ENCODE results near the gene MKKS.

The MKKS gene

DNA sequence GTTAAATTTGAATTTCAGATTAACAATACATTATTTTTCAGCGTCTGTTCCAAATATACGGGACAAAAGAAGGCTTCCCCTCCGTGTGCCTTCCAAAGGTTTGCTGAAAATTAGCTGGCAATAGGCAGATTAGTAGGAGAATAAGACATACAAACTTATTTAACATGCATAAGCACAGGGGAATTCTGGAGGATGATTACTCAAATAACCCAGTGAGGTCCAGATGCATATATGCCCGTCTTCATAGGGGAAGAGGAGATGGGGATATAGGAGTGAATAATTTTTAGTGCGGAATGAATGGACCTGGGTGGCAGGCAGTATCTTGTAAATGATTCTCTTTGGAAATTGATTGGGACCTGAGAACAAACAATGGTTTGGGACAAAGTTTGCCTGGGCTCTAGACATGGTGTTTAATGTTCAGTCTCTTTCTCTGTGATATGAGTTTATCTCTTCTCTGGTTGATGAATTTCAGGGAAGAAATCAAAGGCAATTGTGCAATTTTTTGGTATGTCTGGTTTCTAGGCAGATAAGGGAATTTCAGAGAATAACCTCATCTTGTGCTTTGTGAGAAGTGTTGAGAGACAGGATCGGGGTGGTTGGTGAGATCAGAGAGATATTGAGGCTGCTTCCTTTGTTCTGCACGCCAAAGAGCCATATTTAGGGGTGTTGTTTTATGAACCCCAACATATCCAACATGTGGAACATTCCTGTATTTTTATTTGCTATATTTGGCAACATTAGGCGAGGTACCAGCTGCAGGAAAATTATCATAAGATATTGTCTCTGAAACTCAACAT lies 63.7 kb downstream of the MKKS start:
- DNase-seq (ENCODE audit: low spot score) = no peak
- FAIRE-seq = no peak

DNA sequence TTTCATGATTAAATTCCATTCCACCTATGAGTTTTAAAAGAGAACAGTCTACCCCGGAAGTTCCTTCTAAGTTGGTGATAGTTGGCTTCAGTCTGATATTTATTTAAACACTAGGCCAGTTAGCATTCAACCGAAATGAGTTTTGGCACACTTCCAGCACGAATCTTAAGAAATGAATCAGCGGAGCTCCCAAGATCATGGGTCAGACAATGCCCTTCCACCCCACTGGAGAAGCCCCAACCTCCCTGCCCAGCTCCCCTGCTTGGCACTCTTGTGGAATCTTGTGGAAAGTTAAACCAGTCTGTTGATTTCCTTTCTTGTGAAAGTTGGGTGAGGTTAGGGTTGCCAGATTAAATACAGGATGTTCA lies 64.3 kb downstream of the MKKS start:
- DNase-seq (ENCODE audit: low spot score) = peak; percentile 65

DNA sequence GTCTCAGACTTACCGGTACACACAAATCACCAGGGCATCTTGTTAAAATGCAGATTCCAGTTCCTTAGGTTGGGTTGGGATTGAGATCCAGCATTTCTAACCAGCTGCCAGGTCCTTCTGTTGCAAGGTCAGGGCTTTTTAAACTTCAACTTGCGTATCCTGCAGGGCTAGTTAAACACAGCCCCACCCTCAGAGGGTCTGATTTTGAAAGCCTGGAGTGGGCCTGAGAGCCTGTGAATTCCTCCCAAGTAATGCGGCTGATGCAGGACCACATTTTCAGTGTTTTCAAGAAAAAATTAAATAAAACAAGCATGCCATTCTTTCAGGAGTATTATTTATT lies 65.3 kb downstream of the MKKS start:
- no peak for FAIRE-seq
- no peak for DNase-seq (ENCODE audit: low spot score)

More for the DNA sequence above, 64.3 kb downstream of the MKKS start:
- peak; percentile 81 for FAIRE-seq

DNA sequence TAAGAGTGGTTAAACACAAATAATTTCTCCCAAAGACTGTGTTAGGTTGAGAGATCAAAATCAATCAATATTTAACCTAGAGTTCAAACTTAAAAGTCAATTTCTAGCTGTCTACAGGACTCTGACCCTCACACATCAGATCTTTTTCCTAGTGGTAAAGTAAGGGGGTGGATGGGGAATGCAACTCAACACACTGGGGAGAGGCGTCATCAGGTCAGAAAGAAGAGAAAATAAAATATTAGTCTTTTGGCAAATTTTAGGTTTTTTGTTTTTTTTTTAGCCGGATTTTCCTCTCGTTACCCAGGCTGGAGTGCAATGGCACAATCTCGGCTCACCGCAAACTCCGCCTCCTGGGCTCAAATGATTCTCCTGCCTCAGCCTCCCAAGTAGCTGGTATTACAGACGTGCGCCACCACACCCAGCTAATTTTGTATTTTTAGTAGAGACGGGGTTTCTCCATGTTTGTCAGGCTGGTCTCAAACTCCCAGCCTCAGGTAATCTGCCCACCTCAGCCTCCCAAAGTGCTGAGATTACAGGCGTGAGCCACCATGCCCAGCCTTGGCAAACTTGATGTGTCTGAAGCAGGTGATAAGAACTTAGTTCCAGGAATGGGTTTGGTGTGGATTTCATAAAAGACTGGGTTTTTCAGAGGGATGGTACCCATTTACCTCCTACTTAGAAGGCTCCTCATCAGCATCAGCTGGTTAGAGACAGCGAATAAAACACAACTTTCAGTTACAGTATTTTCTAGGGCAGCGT lies 65.9 kb downstream of the MKKS start:
- DNase-seq (ENCODE audit: low spot score) = no peak
- no peak for FAIRE-seq

GRCh38 chr20:10367693-10367942 lies 66.4 kb downstream of the MKKS start:
- DNase-seq (ENCODE audit: low spot score) = no peak
- no peak for FAIRE-seq

- DNase-seq (ENCODE audit: low spot score) (no peak), FAIRE-seq (no peak)
Measured at GRCh38 chr20:10366898-10367692, 66.9 kb downstream of the MKKS start.

- DNase-seq (ENCODE audit: low spot score) = no peak
- FAIRE-seq = no peak
Measured at GRCh38 chr20:10362674-10363073, 71.3 kb downstream of the MKKS start.

DNA sequence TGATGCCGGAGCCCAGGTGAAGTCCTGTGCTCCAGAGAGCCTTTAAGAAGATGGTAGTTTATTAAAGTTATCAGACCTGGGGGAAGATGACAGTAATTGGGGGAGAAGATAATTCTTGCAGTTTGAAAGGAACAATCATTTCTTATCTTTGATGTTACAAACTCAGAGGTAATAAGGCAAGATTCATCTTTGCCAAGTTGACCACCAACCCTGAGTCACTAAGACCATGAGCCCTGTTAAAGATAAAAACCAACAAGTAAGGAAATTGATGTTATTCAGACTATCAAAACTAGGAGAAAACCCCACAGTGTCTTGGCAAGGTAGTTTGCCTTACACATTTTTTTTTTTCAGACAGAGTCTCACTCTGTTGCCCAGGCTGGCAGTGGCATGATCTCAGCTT lies 73.1 kb downstream of the MKKS start:
- DNase-seq (ENCODE audit: low spot score) (no peak), FAIRE-seq (no peak)

DNA sequence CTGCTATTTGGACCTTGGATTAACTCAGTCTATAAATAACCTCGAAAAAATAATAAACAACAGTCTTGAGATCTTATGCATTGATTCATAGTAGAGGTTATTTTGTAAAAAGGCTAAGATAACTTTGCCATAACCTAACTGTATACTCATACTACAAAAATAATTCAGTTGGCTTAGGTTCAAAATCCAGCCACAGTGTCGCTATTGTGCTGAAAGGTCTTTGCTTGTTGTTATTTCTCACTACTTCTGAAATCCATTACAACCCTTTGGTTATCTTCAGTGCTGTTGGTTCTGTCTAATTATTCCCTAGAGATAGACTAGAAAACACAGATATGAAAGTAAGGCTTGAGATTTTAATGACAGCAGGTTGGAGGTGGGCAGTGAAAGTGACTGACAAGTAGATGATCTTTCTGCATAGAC lies 74.4 kb downstream of the MKKS start:
- DNase-seq (ENCODE audit: low spot score) (no peak), FAIRE-seq (no peak)

GRCh38 chr20:10357974-10358373 lies 76.0 kb downstream of the MKKS start:
- FAIRE-seq = no peak
- DNase-seq (ENCODE audit: low spot score) = no peak

DNA sequence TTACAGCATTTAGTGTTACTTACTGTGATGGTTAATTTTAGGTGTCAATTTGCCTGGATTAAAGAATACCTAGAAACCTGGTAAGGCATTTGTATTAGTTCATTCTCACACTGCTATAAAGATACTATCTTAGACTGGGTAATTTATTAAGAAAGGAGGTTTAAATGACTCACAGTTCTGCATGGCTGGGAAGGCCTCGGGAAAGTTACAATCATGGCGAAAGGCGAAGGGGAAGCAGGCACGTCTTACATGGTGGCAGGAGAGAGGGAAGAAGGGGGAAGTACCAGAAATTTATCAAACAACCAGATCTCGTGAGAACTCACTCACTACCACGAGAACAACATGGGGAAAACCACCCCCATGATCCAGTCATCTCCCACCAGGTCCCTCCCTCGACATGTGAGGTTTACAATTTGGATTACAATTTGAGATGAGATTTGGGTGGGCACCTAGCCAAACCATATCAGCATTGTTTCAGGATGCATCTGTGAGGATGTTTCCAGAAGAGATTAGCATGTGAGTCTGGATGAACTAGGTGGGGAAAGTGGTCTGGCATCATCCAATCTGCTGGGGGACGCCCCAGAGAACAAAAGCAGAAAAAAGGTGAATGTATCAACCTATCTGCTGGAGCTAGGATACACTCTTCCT lies 76.8 kb downstream of the MKKS start:
- peak; percentile 73 for FAIRE-seq
- DNase-seq (ENCODE audit: low spot score) = peak; percentile 52

DNA sequence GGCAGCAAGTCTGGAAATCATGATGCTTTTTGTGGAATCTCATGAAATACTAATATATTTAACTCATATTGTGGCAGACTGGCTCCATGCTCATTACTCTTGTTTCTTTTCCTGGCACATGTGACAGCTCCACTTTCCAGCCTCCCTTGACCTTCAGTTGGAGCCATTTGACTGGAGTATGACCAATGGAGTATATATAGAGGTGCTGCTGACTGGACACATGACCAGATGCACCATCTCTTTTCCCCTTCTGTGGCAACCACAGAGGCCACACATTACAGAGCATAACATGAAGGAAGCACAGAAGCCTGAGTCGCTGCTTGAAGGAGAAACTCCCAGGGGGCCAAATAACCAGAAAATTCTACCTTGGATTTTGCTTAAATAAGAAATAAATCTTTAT lies 77.4 kb downstream of the MKKS start:
- DNase-seq (ENCODE audit: low spot score) = peak; percentile 22
- FAIRE-seq = no peak

DNA sequence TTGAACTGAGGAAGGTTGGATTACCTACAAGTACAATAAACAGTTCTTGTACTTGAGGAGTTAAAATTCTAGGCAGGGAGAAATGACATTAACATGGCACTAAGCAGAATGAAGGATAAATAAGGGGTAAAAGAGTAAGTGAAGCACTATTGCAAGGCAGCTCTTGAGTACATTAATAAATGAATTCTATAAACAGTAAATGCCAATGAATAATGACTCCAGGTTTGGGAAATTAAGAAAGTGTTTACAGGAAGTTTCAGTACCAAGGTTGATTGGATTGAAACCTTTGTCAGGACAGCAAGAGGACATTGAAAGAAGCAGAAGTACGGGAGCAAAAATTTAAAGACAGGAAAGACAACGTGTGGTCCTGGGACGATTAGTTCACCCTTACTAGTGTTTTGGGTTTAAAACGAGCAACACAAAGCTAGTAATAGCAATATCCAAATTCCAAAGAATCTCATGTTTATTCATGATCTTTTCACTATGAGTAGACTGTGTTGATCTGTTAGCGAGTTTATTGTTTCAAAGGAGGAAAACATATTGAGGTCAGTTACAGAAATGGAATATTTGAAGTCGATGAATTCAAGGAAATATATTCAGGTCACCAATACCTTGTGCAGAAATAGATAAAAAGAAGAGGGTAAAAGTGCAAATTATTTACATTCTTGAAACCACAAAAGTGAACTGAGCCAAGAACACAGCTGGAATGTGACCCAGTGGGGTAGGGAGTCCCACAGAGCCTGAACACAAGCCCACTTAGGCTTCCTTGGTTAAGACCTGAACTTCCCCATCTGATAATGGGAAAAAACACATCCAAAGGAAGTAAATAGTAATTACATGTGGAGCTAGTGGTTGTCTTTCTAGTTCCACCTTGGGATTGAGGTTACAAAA lies 80.8 kb downstream of the MKKS start:
- DNase-seq (ENCODE audit: low spot score) = no peak
- no peak for FAIRE-seq

Data from RCC 7860 (cell line).